B cell (primary cell): ENCODE data around the gene TENT4B.

Source experiments
- CTCF ChIP-seq: fragments of 200-600 bp; IDR thresholded peaks from one replicate; pipeline ENCODE4 v1.8.0; 2022; ENCODE audit warnings: antibody characterized with exemption, mild to moderate bottlenecking
- EZH2 ChIP-seq: IDR thresholded peaks from 2 replicates; pipeline ENCODE4 v1.6.1; 2012; ENCODE audit warnings: borderline replicate concordance, low read depth, mild to moderate bottlenecking, moderate library complexity, low read length; ENCODE audit not compliant: insufficient read depth, poor library complexity, severe bottlenecking

GRCh38 chr16:50234771-50235556 lies 81.9 kb downstream of the TENT4B start:
- TF ChIP-seq CTCF (no peak), EZH2 (no peak)
